VCaP (cell line): ENCODE data around the gene ISCA1.

Experiments
- H3K27ac ChIP-seq: fragments of 450-650 bp; 2 replicates; pipeline ENCODE4 v1.5.1; 2017
- CTCF ChIP-seq: fragments of 450-650 bp; conservative IDR thresholded peaks from 2 replicates; pipeline ENCODE4 v1.5.1; 2017; ENCODE audit warnings: mild to moderate bottlenecking, moderate library complexity

ISCA1 gene

GRCh38 chr9:86282979-86283535, 719 bp upstream of the ISCA1 start:
- H3K27ac ChIP-seq, result peak overlapping the region; percentile 90
- no peak for TF ChIP-seq CTCF

- TF ChIP-seq CTCF, result no peak
Observed at GRCh38 chr9:86281593-86282076, 703 bp downstream of the ISCA1 start.

GRCh38 chr9:86280580-86280979, 1.8 kb downstream of the ISCA1 start:
- TF ChIP-seq CTCF, result no peak
- H3K27ac ChIP-seq, result peak overlapping the region; percentile 90; the same call in 1 of the 2 replicates

More at GRCh38 chr9:86281593-86282076, 703 bp downstream of the ISCA1 start:
- H3K27ac ChIP-seq, result peak overlapping the region; percentile 90

GRCh38 chr9:86279839-86280238, 2.5 kb downstream of the ISCA1 start:
- no peak overlapping the region for H3K27ac ChIP-seq
- TF ChIP-seq CTCF, result no peak

DNA sequence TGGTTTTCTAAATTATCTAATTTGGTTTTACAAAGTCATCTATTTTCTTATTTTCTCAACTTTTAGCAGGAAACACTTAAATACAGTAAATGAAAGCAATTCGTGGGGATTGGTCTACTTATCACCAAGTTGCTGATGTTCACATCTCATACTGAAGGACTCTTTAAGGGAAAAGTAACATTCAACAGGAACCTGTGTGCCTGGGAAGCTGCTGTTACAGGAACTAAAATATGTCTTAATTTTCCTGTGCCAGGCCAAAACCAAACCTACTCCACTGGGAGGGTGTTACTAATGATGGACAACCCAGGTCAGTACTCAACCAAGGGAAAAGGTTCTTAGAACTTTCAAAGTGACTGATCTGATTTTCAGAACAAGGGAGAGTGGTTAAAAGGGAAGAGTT, 5.3 kb downstream of the ISCA1 start:
- H3K27ac ChIP-seq, result no peak overlapping the region
- no peak for TF ChIP-seq CTCF

GRCh38 chr9:86275962-86276361, 6.4 kb downstream of the ISCA1 start:
- peak; percentile 38; the same call in 1 of the 2 replicates for TF ChIP-seq CTCF
- no peak overlapping the region for H3K27ac ChIP-seq

- no peak overlapping the region for H3K27ac ChIP-seq
- no peak for TF ChIP-seq CTCF
Observed at GRCh38 chr9:86274821-86275643, 7.3 kb downstream of the ISCA1 start.
